Panc1 (cell line): ENCODE results near the gene PEPD. TPM values are rescaled to one million over a fixed set of nuclear protein-coding genes. Genes with fewer than 3 reads are reported as not detected.

ENCODE experiments used
- ATAC-seq: fragments of 200-7000 bp; cut with Tn5 transposase; 2 replicates; pipeline ENCODE4 v1.9.1; 2020; ENCODE audit warnings: mild to moderate bottlenecking, moderate library complexity
- BruUV-seq: library from RNA; stranded (reverse); fragments of 400-500 nt; replicated peaks from 2 replicates; lab custom pipeline; 2021; lab: Mats Ljungman, UMichigan
- CTCF ChIA-PET: fragments of 300-600 bp; sonication (Branson Sonifier 250); formaldehyde crosslinking; loops from one replicate; lab custom pipeline; 2022; ENCODE audit warnings: antibody characterized with exemption; lab: Charles Lee
- POLR2A ChIA-PET: fragments of 300-600 bp; sonication (Branson Sonifier 250); formaldehyde crosslinking; loops from one replicate; lab custom pipeline; 2022; ENCODE audit warnings: antibody characterized with exemption; lab: Charles Lee
- DNase-seq: peaks from one replicate; pipeline ENCODE4 v3.0.0-alpha.2; 2010; ENCODE audit warnings: low read depth, low spot score
- H3K27ac ChIP-seq: 2 replicates; pipeline ENCODE4 v1.5.1; 2011; ENCODE audit warnings: mild to moderate bottlenecking, low read length, inconsistent platforms
- H3K27me3 ChIP-seq: fragments of 200-500 bp; sonication (Bioruptor generic); 2 replicates; pipeline ENCODE4 v1.6.0; 2014; ENCODE audit warnings: low read length, inconsistent platforms; ENCODE audit not compliant: control insufficient read depth, insufficient read depth
- H3K36me3 ChIP-seq: fragments of 200-500 bp; sonication (Bioruptor generic); 2 replicates; pipeline ENCODE4 v1.5.1; 2014; ENCODE audit warnings: inconsistent platforms, mild to moderate bottlenecking, low read length, moderate library complexity; ENCODE audit not compliant: control insufficient read depth, insufficient read depth
- H3K4me1 ChIP-seq: 2 replicates; pipeline ENCODE4 v1.5.1; 2011; ENCODE audit warnings: inconsistent platforms, mild to moderate bottlenecking, low read length, moderate library complexity; ENCODE audit not compliant: control insufficient read depth, insufficient read depth
- H3K4me3 ChIP-seq, 2 experiments: 2 replicates each; pipeline ENCODE4 v1.5.1; 2011 to 2012; ENCODE audit warnings: low read depth in 2 of 2, low read length in 2 of 2, mild to moderate bottlenecking in 2 of 2, inconsistent platforms in 1 of 2, moderate library complexity in 1 of 2
- H3K9me3 ChIP-seq: fragments of 200-500 bp; sonication (Bioruptor generic); 2 replicates; pipeline ENCODE4 v1.5.1; 2014; ENCODE audit warnings: low read depth, mild to moderate bottlenecking, inconsistent platforms, low read length, moderate library complexity; ENCODE audit not compliant: control insufficient read depth, insufficient read depth
- CTCF ChIP-seq: fragments of 450-650 bp; IDR thresholded peaks from 2 replicates; pipeline ENCODE4 v1.5.1; 2017; ENCODE audit warnings: mild to moderate bottlenecking
- POLR2AphosphoS5 ChIP-seq: IDR thresholded peaks from 2 replicates; pipeline ENCODE4 v1.6.1; 2012; ENCODE audit warnings: mild to moderate bottlenecking, low read depth, low read length, moderate library complexity
- SIN3A ChIP-seq: IDR thresholded peaks from 2 replicates; pipeline ENCODE4 v1.6.1; 2012; ENCODE audit warnings: low read depth, mild to moderate bottlenecking, low read length, moderate library complexity, borderline replicate concordance; ENCODE audit not compliant: insufficient read depth
- TCF7L2 ChIP-seq: IDR thresholded peaks from 2 replicates; pipeline ENCODE4 v1.6.1; 2011; ENCODE audit warnings: mild to moderate bottlenecking, low read depth, low read length, inconsistent platforms
- in situ Hi-C: cut with HindIII; loops from 2 replicates; pipeline ENCODE4 v1.10.0; 2016; ENCODE audit warnings: low sequenced_read_pairs, low pct_unique_long_range_greater_than_20kb
- intact Hi-C: fragments of 100-400 bp; cut with micrococcal nuclease; formaldehyde crosslinking; loops from one replicate; pipeline ENCODE4 v1.10.0; 2022; ENCODE audit not compliant: unreplicated experiment
- total RNA-seq: library from RNA; stranded (reverse); gene quantifications from one replicate; pipeline ENCODE4 v1.2.1, GENCODE V29; 2021; ENCODE audit not compliant: unreplicated experiment
- TF ChIP-seq, protein P1 (sequence below), 2 experiments: IDR thresholded peaks; 2 replicates each; pipeline ENCODE4 v1.6.1; 2011 to 2012; ENCODE audit warnings: low read depth in 2 of 2, control low read depth in 1 of 2, low read length in 1 of 2, mild to moderate bottlenecking in 1 of 2, moderate library complexity in 1 of 2; ENCODE audit not compliant: insufficient read depth in 1 of 2

PEPD gene
- total RNA-seq, 1 experiment from 2014 or later = 102 TPM

- Histone ChIP-seq H3K27ac (no peak overlapping the region), H3K36me3 (no peaks in the 10 kb centered on the region), H3K4me1 (no peaks in the 10 kb centered on the region; the same call in 1 of the 2 replicates), H3K4me3 (no peak overlapping the region), H3K27me3 (peaks cover 26% of the 10 kb centered on the region; the same call in 1 of the 2 replicates), H3K9me3 (no peaks in the 10 kb centered on the region)
- intact Hi-C loops (no loop called here), in situ Hi-C loops (loop anchor here (10.0 kb wide), 1 partner anchor 49 kb away; no protein-coding TSS in a partner anchor)
- no peak for TF ChIP-seq CTCF
- no peak for TF ChIP-seq TCF7L2
- no peak for TF ChIP-seq POLR2AphosphoS5
- TF ChIP-seq SIN3A = no peak
- TF ChIP-seq, protein P1, sequence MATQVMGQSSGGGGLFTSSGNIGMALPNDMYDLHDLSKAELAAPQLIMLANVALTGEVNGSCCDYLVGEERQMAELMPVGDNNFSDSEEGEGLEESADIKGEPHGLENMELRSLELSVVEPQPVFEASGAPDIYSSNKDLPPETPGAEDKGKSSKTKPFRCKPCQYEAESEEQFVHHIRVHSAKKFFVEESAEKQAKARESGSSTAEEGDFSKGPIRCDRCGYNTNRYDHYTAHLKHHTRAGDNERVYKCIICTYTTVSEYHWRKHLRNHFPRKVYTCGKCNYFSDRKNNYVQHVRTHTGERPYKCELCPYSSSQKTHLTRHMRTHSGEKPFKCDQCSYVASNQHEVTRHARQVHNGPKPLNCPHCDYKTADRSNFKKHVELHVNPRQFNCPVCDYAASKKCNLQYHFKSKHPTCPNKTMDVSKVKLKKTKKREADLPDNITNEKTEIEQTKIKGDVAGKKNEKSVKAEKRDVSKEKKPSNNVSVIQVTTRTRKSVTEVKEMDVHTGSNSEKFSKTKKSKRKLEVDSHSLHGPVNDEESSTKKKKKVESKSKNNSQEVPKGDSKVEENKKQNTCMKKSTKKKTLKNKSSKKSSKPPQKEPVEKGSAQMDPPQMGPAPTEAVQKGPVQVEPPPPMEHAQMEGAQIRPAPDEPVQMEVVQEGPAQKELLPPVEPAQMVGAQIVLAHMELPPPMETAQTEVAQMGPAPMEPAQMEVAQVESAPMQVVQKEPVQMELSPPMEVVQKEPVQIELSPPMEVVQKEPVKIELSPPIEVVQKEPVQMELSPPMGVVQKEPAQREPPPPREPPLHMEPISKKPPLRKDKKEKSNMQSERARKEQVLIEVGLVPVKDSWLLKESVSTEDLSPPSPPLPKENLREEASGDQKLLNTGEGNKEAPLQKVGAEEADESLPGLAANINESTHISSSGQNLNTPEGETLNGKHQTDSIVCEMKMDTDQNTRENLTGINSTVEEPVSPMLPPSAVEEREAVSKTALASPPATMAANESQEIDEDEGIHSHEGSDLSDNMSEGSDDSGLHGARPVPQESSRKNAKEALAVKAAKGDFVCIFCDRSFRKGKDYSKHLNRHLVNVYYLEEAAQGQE (IDR thresholded peaks at IDR 0.05; ENCODE audit: insufficient read depth in 1 of 2, low read depth in 2 of 2, low read length in 1 of 2) = no peak
- CTCF ChIA-PET = interaction anchor here (0.6 kb wide), 1 partner anchor 105 kb away, joined by 5 read pairs; no protein-coding TSS in a partner anchor
- BruUV-seq = no TSS peak
- no peak for ATAC-seq
- no peak for DNase-seq
- POLR2A ChIA-PET = no interaction called here
These were observed 177.6 kb downstream of the PEPD start for GRCh38 chr19:33343859-33344572.

- intact Hi-C loops (no loop called here), in situ Hi-C loops (loop anchor here (10.0 kb wide), 1 partner anchor 48 kb away; no protein-coding TSS in a partner anchor)
- Histone ChIP-seq H3K4me3 (no peak overlapping the region), H3K27me3 (peaks cover 26% of the 10 kb centered on the region; the same call in 1 of the 2 replicates), H3K4me1 (no peaks in the 10 kb centered on the region; the same call in 1 of the 2 replicates), H3K27ac (no peak overlapping the region), H3K9me3 (no peaks in the 10 kb centered on the region), H3K36me3 (no peaks in the 10 kb centered on the region)
- DNase-seq = no peak
- ChIA-PET CTCF (no interaction called here), POLR2A (no interaction called here)
- BruUV-seq = no TSS peak
- no peak for ATAC-seq
- TF ChIP-seq, protein P1 (IDR thresholded peaks at IDR 0.05; ENCODE audit: insufficient read depth in 1 of 2, low read depth in 2 of 2, low read length in 1 of 2) = no peak
- TF ChIP-seq CTCF (no peak), TCF7L2 (no peak)
These were observed 178.3 kb downstream of the PEPD start for GRCh38 chr19:33343301-33343700.
